A549 (cell line): ENCODE data around the gene SULF2.

Experiments used
- CBX2 ChIP-seq: fragments of 200-600 bp; sonication (generic); IDR thresholded peaks from 2 replicates; pipeline ENCODE4 v1.6.1; 2016; ENCODE audit warnings: low read depth, mild to moderate bottlenecking, borderline replicate concordance
- CBX8 ChIP-seq: fragments of 200-600 bp; sonication (generic); IDR thresholded peaks from 2 replicates; pipeline ENCODE4 v1.6.1; 2016
- KDM1A ChIP-seq: fragments of 200-600 bp; sonication (generic); IDR thresholded peaks from 2 replicates; pipeline ENCODE4 v1.6.1; 2016; ENCODE audit warnings: low read depth, mild to moderate bottlenecking
- MAFK ChIP-seq: fragments of 450-650 bp; IDR thresholded peaks from 2 replicates; pipeline ENCODE4 v1.6.1; 2014; ENCODE audit not compliant: partially characterized antibody
- MAZ ChIP-seq: fragments of 150-350 bp; IDR thresholded peaks from 2 replicates; pipeline ENCODE4 v1.6.1; 2014; ENCODE audit warnings: antibody characterized with exemption, low read depth, low read length, borderline replicate concordance
- POLR2A ChIP-seq: IDR thresholded peaks from 2 replicates; pipeline ENCODE4 v1.6.1; 2012; ENCODE audit warnings: mild to moderate bottlenecking, low read length
- RNF2 ChIP-seq: fragments of 200-600 bp; sonication (generic); IDR thresholded peaks from 2 replicates; pipeline ENCODE4 v1.6.1; 2016; ENCODE audit warnings: low read depth, mild to moderate bottlenecking, antibody characterized with exemption, moderate library complexity, borderline replicate concordance
- SREBF2 ChIP-seq: fragments of 450-650 bp; IDR thresholded peaks from 2 replicates; pipeline ENCODE4 v1.6.1; 2014; ENCODE audit warnings: mild to moderate bottlenecking, moderate library complexity
- TF ChIP-seq, protein P1 (sequence below): fragments of >200 bp; sonication (Bioruptor Twin); formaldehyde crosslinking; IDR thresholded peaks from 3 replicates; pipeline ENCODE4 v1.5.1; 2016
- TF ChIP-seq, protein P2 (sequence below): fragments of 200-600 bp; sonication (generic); IDR thresholded peaks from 2 replicates; pipeline ENCODE4 v1.6.1; 2016; ENCODE audit warnings: antibody characterized with exemption, mild to moderate bottlenecking, moderate library complexity
- TF ChIP-seq, protein P3 (sequence below): IDR thresholded peaks from 2 replicates; pipeline ENCODE4 v1.6.1; 2012

DNA sequence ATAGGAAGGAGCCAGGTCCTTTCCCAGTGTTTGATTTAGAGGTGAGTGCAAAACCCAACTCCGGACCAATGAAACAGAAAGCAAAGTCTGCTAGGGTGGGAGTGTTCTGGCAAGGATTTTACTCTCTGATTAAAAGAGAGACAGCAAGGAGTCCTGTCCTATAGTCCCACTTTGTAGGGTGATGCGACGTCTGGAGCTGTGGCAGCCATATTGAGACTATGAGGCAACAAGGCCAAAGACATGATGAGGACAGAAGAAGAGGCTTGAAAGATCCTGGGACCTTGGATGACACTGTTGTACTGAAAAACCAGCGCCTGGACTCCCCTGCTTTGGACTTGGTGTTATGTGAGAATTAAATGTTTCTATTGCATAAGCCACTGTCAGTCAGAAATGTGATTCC is 8.1 kb downstream of the SULF2 start:
- TF ChIP-seq, protein P1, sequence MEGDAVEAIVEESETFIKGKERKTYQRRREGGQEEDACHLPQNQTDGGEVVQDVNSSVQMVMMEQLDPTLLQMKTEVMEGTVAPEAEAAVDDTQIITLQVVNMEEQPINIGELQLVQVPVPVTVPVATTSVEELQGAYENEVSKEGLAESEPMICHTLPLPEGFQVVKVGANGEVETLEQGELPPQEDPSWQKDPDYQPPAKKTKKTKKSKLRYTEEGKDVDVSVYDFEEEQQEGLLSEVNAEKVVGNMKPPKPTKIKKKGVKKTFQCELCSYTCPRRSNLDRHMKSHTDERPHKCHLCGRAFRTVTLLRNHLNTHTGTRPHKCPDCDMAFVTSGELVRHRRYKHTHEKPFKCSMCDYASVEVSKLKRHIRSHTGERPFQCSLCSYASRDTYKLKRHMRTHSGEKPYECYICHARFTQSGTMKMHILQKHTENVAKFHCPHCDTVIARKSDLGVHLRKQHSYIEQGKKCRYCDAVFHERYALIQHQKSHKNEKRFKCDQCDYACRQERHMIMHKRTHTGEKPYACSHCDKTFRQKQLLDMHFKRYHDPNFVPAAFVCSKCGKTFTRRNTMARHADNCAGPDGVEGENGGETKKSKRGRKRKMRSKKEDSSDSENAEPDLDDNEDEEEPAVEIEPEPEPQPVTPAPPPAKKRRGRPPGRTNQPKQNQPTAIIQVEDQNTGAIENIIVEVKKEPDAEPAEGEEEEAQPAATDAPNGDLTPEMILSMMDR = no peak
- TF ChIP-seq POLR2A (no peak), MAZ (no peak), CBX8 (no peak), CBX2 (no peak), SREBF2 (no peak), MAFK (no peak), RNF2 (no peak), KDM1A (no peak)
- TF ChIP-seq, protein P2, sequence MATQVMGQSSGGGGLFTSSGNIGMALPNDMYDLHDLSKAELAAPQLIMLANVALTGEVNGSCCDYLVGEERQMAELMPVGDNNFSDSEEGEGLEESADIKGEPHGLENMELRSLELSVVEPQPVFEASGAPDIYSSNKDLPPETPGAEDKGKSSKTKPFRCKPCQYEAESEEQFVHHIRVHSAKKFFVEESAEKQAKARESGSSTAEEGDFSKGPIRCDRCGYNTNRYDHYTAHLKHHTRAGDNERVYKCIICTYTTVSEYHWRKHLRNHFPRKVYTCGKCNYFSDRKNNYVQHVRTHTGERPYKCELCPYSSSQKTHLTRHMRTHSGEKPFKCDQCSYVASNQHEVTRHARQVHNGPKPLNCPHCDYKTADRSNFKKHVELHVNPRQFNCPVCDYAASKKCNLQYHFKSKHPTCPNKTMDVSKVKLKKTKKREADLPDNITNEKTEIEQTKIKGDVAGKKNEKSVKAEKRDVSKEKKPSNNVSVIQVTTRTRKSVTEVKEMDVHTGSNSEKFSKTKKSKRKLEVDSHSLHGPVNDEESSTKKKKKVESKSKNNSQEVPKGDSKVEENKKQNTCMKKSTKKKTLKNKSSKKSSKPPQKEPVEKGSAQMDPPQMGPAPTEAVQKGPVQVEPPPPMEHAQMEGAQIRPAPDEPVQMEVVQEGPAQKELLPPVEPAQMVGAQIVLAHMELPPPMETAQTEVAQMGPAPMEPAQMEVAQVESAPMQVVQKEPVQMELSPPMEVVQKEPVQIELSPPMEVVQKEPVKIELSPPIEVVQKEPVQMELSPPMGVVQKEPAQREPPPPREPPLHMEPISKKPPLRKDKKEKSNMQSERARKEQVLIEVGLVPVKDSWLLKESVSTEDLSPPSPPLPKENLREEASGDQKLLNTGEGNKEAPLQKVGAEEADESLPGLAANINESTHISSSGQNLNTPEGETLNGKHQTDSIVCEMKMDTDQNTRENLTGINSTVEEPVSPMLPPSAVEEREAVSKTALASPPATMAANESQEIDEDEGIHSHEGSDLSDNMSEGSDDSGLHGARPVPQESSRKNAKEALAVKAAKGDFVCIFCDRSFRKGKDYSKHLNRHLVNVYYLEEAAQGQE = no peak
- TF ChIP-seq, protein P3, sequence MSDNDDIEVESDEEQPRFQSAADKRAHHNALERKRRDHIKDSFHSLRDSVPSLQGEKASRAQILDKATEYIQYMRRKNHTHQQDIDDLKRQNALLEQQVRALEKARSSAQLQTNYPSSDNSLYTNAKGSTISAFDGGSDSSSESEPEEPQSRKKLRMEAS = no peak
